ENCODE measurements around the gene PDE6D.
"Not testable (repeated sequence)": the region's sequence is repeated elsewhere in the genome, so short reads cannot be mapped to it uniquely, and the experiment has no call there.

PDE6D gene

DNA sequence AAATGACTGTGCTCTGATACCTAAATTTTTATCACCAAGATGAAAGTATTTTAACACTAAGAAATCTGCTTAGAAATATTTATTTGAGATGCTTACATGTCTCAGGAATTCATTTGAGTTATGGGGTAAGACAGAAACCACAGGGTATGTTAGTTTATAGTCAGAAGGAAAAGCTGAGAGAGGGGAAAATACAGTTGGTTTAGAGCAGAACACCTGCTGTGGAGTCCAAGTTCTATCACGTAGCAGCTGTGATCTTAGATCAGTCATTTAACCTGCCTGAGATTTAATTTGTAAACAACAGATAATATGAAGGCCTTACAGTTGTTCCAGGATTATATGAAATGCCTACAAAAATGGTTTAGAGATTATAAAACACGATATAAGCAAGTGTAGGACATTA is 29.0 kb downstream of the PDE6D start:
- Histone ChIP-seq H3K36me3 (ENCODE audit: insufficient read depth) (no peaks in the 10 kb centered on the region), H3K79me2 (ENCODE audit: insufficient read depth, low read depth) (no peaks in the 10 kb centered on the region), H3K9ac (no peak overlapping the region; the same call in 1 of the 2 replicates), H4K20me1 (ENCODE audit: insufficient read depth) (no peaks in the 10 kb centered on the region), H3K27ac (peak overlapping the region; percentile 22; the same call in 1 of the 2 replicates), H3K27me3 (ENCODE audit: insufficient read depth, low read depth) (no peaks in the 10 kb centered on the region), H3K4me1 (ENCODE audit: low read depth, poor library complexity, severe bottlenecking) (peaks cover 39% of the 10 kb centered on the region), H2AFZ (ENCODE audit: low read depth) (no peak overlapping the region), H3K4me2 (peak overlapping the region; percentile 29), H3K4me3 (IDR thresholded peaks at IDR 0.05; ENCODE audit: insufficient read depth, low read depth, low read length) (no peak overlapping the region)
- TF ChIP-seq, protein P1, sequence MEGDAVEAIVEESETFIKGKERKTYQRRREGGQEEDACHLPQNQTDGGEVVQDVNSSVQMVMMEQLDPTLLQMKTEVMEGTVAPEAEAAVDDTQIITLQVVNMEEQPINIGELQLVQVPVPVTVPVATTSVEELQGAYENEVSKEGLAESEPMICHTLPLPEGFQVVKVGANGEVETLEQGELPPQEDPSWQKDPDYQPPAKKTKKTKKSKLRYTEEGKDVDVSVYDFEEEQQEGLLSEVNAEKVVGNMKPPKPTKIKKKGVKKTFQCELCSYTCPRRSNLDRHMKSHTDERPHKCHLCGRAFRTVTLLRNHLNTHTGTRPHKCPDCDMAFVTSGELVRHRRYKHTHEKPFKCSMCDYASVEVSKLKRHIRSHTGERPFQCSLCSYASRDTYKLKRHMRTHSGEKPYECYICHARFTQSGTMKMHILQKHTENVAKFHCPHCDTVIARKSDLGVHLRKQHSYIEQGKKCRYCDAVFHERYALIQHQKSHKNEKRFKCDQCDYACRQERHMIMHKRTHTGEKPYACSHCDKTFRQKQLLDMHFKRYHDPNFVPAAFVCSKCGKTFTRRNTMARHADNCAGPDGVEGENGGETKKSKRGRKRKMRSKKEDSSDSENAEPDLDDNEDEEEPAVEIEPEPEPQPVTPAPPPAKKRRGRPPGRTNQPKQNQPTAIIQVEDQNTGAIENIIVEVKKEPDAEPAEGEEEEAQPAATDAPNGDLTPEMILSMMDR (conservative IDR thresholded peaks at IDR 0.05; ENCODE audit: low read depth, low read length) = no peak

DNA sequence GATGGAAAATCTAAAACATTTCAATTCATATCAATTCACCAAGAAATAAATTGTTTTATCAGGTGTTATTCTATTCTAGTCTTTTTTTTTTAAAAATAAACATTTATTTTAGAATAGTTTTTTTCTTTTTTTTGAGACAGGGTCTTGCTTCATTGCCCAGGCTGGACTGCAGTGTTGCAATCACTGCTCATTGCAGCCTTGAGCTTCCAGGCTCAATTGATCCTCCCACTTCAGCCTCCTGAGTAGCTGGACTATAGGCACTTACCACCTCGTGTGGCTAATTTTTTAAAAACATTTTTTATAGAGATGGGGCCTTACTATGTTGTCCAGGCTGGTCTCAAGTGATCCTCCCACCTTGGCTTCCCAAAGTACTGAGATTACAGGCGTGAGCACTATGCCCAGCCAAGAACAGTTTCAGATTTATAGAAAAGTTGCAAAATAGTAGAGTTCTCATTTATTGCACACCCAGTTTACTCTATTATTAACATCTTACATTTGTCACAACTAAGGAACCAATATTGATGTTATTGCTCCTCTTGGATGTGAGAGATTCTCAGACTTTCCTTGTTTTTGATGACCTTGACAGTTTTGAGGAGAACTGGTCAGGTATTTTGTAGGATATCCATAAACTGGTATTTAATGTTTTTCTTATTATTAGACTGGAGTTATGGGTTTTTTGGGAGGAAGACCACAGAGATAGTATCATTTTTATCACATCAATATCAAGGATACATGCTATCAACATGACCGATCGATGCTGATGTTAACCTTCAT is 29.9 kb downstream of the PDE6D start:
- TF ChIP-seq, protein P1 (conservative IDR thresholded peaks at IDR 0.05; ENCODE audit: low read depth, low read length) = no peak
- no peaks in the 10 kb centered on the region for H3K79me2 ChIP-seq (ENCODE audit: insufficient read depth, low read depth)
- H3K27ac ChIP-seq = no peak overlapping the region; the same call in 1 of the 2 replicates
- no peaks in the 10 kb centered on the region for H3K27me3 ChIP-seq (ENCODE audit: insufficient read depth, low read depth)
- H2AFZ ChIP-seq (ENCODE audit: low read depth) = no peak overlapping the region
- no peak overlapping the region for H3K4me3 ChIP-seq (IDR thresholded peaks at IDR 0.05; ENCODE audit: insufficient read depth, low read depth, low read length)
- peaks cover 39% of the 10 kb centered on the region for H3K4me1 ChIP-seq (ENCODE audit: low read depth, poor library complexity, severe bottlenecking)
- no peak overlapping the region for H3K9ac ChIP-seq
- peak overlapping the region; percentile 29; the same call in 1 of the 2 replicates for H3K4me2 ChIP-seq
- no peaks in the 10 kb centered on the region for H3K36me3 ChIP-seq (ENCODE audit: insufficient read depth)
- no peaks in the 10 kb centered on the region for H4K20me1 ChIP-seq (ENCODE audit: insufficient read depth)

DNA sequence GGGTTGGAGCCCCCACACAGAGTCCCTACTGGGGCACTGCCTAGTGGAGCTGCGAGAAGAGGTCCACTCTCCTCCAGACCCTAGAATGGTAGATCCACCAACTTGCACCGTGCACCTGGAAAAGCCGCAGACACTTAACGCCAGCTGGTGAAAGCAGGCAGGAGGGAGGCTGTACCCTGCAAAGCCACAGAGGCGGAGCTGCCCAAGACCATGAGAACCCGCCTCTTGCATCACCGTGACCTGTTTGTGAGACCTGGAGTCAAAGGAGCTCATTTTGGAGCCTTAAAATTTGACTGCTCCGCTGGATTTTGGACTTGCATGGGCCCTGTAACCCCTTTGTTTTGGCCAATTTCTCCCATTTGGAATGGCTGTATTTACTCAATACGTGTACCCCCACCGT is 32.1 kb downstream of the PDE6D start:
- not testable (repeated sequence) for H3K36me3 ChIP-seq (ENCODE audit: insufficient read depth); H3K4me2 ChIP-seq; H3K27me3 ChIP-seq (ENCODE audit: insufficient read depth, low read depth); H2AFZ ChIP-seq (ENCODE audit: low read depth); H3K9ac ChIP-seq; H4K20me1 ChIP-seq (ENCODE audit: insufficient read depth); H3K4me3 ChIP-seq (IDR thresholded peaks at IDR 0.05; ENCODE audit: insufficient read depth, low read depth, low read length); H3K27ac ChIP-seq; H3K79me2 ChIP-seq (ENCODE audit: insufficient read depth, low read depth)
- peaks cover 33% of the 10 kb centered on the region for H3K4me1 ChIP-seq (ENCODE audit: low read depth, poor library complexity, severe bottlenecking)

DNA sequence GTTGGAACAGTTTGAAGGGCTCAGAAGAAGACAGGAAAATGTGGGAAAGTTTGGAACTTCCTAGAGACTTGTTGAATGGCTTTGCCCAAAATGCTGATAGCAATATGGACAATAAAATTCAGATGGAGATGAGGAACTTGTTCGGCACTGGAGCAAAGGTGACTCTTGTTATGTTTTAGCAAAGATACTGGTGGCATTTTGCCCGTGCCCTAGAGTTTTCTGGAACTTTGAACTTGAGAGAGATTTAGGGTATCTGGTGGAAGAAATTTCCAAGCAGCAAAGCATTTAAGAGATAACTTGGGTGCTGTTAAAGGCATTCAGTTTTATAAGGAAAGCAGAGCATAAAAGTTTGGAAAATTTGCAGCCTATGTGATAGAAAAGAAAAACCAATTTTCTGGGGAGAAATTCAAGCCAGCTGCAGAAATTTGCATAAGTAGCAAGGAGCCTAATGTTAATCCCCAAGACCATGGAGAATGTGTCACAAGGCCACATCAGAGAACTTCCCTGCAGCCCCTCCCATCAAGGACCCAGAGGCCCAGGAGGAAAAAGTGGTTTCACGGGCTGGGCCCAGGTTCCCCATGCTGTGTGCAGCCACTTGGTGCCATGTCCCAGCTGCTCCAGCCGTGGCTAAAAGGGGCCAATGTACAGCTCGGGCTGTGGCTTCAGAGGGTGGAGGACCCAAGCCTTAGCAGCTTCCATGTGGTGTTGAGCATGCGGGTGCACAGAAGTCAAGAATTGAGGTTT is 32.8 kb downstream of the PDE6D start:
- H3K4me2 ChIP-seq, H3K27ac ChIP-seq: not testable (repeated sequence)

DNA sequence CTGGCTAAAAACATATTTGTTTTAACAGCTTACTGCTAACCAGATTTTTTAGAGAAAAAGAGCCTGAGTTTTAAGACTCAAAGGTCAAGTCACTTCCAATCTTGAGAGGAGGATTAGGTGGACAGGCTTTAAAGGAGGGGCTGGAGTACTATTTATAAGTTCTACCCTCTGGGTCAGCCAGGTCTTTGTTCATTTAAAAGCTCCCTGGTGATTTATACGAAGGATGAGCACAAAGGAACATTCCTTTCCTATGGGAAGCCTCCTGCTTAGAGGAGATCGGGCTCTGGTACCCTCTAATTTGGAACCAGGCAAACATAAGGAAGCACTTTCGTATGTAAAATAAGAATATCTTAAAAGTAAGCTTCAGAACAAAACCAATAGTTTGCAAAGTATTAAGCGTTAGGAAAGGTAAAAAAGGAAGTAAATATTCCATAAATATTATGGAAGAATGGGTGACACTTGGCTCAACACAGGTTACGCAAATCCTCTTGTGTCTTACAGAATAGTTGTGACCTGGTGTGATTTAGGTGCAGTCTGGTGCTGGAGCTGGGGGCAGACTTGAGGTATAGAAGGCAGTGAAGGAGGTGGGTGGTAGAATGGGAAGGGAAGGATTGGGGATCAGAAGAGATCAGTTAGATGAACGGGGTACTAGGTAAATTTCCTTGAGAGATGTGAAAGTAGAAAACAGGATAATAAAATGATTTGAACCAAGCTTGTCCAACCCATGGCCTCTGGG is 35.6 kb downstream of the PDE6D start:
- Histone ChIP-seq H3K27ac (no peak overlapping the region), H3K4me3 (IDR thresholded peaks at IDR 0.05; ENCODE audit: insufficient read depth, low read depth, low read length) (no peak overlapping the region), H3K27me3 (ENCODE audit: insufficient read depth, low read depth) (no peaks in the 10 kb centered on the region), H2AFZ (ENCODE audit: low read depth) (no peak overlapping the region), H3K4me1 (ENCODE audit: low read depth, poor library complexity, severe bottlenecking) (peaks cover 2% of the 10 kb centered on the region), H4K20me1 (ENCODE audit: insufficient read depth) (no peaks in the 10 kb centered on the region), H3K9ac (no peak overlapping the region), H3K79me2 (ENCODE audit: insufficient read depth, low read depth) (no peaks in the 10 kb centered on the region), H3K36me3 (ENCODE audit: insufficient read depth) (no peaks in the 10 kb centered on the region), H3K4me2 (no peak overlapping the region)
- TF ChIP-seq, protein P1 (conservative IDR thresholded peaks at IDR 0.05; ENCODE audit: low read depth, low read length) = no peak

More for the DNA sequence above, 32.8 kb downstream of the PDE6D start:
- H3K9ac ChIP-seq; H3K4me3 ChIP-seq (IDR thresholded peaks at IDR 0.05; ENCODE audit: insufficient read depth, low read depth, low read length); H3K27me3 ChIP-seq (ENCODE audit: insufficient read depth, low read depth); H3K79me2 ChIP-seq (ENCODE audit: insufficient read depth, low read depth); H4K20me1 ChIP-seq (ENCODE audit: insufficient read depth); H3K36me3 ChIP-seq (ENCODE audit: insufficient read depth); H2AFZ ChIP-seq (ENCODE audit: low read depth): not testable (repeated sequence)
- peaks cover 26% of the 10 kb centered on the region for H3K4me1 ChIP-seq (ENCODE audit: low read depth, poor library complexity, severe bottlenecking)
